Tibial nerve (tissue), 4 donors: ENCODE data around the gene ITPKB. TPM values are rescaled to one million over a fixed set of nuclear protein-coding genes. Genes with fewer than 3 reads are reported as not detected.

Experiments used
- DNase-seq, 2 donors: peaks; one replicate each; pipeline ENCODE4 v3.0.0-alpha.2; 2019; ENCODE audit warnings: low spot score in 2 of 2
- H3K27ac ChIP-seq, 4 donors: fragments of 200-600 bp; sonication (generic) in 3 of 4; one replicate each; pipeline ENCODE4 v1.5.1; 2017 to 2019; ENCODE audit warnings: mild to moderate bottlenecking in 1 of 4
- H3K27me3 ChIP-seq, 2 donors: fragments of 200-600 bp; sonication (generic) in 1 of 2; one replicate each; pipeline versions ENCODE4 v1.5.1 to v1.6.0; 2017 to 2019
- H3K36me3 ChIP-seq, 3 donors: fragments of 200-600 bp; sonication (generic); one replicate each; pipeline ENCODE4 v1.5.1; 2018 to 2019
- H3K4me1 ChIP-seq, 4 donors: fragments of 200-600 bp; sonication (generic) in 3 of 4; one replicate each; pipeline ENCODE4 v1.5.1; 2017 to 2019
- H3K4me3 ChIP-seq, 4 donors: fragments of 200-600 bp; sonication (generic) in 3 of 4; one replicate each; pipeline ENCODE4 v1.5.1; 2017 to 2019; ENCODE audit warnings: mild to moderate bottlenecking in 1 of 4, moderate library complexity in 1 of 4
- H3K9me3 ChIP-seq, 4 donors: fragments of 200-600 bp; sonication (generic) in 3 of 4; one replicate each; pipeline ENCODE4 v1.5.1; 2017 to 2019
- EP300 ChIP-seq, 2 donors: sonication (generic); formaldehyde crosslinking; IDR thresholded peaks; one replicate each; pipeline ENCODE4 v1.6.1; 2017; ENCODE audit warnings: antibody characterized with exemption in 2 of 2, mild to moderate bottlenecking in 1 of 2
- POLR2A ChIP-seq, 2 donors: fragments of 450-650 bp; IDR thresholded peaks; one replicate each; pipeline ENCODE4 v1.6.1; 2017; ENCODE audit warnings: antibody characterized with exemption in 2 of 2, mild to moderate bottlenecking in 2 of 2, moderate library complexity in 2 of 2
- WGBS, 2 donors: methylation state at CpG; one replicate each; pipeline ENCODE4 v1.1.5; 2018; 5-methylcytosine and 5-hydroxymethylcytosine counted together
- total RNA-seq, 4 donors: library from RNA; depleted of rRNA; stranded (reverse); fragments of >200 nt; gene quantifications; one replicate each; pipeline ENCODE4 v1.1.0, GENCODE V29; 2016
- TF ChIP-seq, protein P1 (sequence below), 5 experiments: fragments of 200-600 bp in 3 of 5; fragments of 450-650 bp in 2 of 5; sonication (generic) in 3 of 5; IDR thresholded peaks; one replicate each; pipeline ENCODE4 v1.5.1; 2016 to 2019; ENCODE audit warnings: antibody characterized with exemption in 5 of 5, mild to moderate bottlenecking in 3 of 5, moderate library complexity in 2 of 5

ITPKB gene
- total RNA-seq, 4 donors from 2014 or later, result 49.2 to 82.0 (median 52.7) TPM

DNA sequence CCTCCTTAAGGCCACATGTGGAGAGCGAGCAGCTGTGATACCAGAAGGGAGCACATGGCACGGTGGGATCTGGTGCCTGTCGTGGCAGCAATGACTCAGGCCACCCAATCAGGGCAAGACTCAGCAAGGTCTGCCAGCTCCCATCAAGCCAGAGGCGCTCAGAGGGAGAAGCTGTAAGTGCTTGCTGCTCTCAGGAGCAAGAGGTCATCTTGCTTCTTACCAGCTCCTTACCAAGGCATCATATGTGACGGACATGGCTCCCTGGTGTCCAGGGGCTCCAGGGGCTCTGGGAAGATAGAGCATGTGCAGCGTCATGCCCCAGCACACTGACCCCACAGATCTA is 72.9 kb downstream of the ITPKB start:
- no peaks in the 10 kb centered on the region for H3K27me3 ChIP-seq
- WGBS, 2 donors, result 83 to 96% methylated on average over 5 of the region's 6 CpGs
- no peak overlapping the region for H3K4me3 ChIP-seq
- DNase-seq, result no peak
- peaks cover 4 to 86% (median 55%) of the 10 kb centered on the region in 4 donors for H3K4me1 ChIP-seq
- no peak overlapping the region for H3K27ac ChIP-seq
- TF ChIP-seq POLR2A (IDR thresholded peaks at IDR 0.05) (no peak), EP300 (IDR thresholded peaks at IDR 0.05) (no peak)
- TF ChIP-seq, protein P1, sequence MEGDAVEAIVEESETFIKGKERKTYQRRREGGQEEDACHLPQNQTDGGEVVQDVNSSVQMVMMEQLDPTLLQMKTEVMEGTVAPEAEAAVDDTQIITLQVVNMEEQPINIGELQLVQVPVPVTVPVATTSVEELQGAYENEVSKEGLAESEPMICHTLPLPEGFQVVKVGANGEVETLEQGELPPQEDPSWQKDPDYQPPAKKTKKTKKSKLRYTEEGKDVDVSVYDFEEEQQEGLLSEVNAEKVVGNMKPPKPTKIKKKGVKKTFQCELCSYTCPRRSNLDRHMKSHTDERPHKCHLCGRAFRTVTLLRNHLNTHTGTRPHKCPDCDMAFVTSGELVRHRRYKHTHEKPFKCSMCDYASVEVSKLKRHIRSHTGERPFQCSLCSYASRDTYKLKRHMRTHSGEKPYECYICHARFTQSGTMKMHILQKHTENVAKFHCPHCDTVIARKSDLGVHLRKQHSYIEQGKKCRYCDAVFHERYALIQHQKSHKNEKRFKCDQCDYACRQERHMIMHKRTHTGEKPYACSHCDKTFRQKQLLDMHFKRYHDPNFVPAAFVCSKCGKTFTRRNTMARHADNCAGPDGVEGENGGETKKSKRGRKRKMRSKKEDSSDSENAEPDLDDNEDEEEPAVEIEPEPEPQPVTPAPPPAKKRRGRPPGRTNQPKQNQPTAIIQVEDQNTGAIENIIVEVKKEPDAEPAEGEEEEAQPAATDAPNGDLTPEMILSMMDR (IDR thresholded peaks at IDR 0.05), result no peak
- H3K36me3 ChIP-seq, result no peaks in the 10 kb centered on the region
- H3K9me3 ChIP-seq, result no peaks in the 10 kb centered on the region

DNA sequence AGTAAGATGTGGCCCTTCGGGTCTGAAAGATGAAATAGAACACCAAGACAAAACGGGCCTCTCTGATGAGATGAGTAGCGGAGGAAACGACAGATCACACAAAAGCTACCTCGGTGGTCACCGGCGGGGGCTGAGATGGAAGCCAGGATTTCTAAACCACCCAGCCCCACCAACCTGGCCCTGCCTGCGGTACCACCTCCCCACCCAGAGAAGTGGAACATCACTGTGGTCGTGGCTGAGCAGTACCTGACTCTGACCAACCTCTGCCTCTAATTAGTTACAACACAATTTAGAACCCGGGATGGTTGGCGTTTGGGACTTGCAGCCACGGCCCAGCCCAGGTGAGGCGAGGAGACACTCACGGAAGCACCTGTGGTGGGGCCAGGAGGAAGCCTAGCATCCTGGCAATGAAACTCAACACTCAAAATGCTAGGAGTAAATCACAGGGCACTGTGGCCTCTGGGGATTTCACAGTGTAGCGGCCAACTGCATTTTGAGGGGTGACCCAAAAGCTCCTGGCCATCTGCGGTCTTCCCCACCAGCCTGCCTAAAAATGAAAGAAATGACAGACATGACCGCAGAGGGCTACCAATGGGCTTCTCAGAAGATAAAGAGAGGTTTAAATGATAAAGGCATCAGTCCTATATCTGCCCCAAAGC is 73.4 kb downstream of the ITPKB start:
- H3K9me3 ChIP-seq, result no peaks in the 10 kb centered on the region
- no peak overlapping the region for H3K4me3 ChIP-seq
- peak overlapping the region in 1 of 4 donors; percentile 83 for H3K27ac ChIP-seq
- H3K4me1 ChIP-seq, result peaks cover 4 to 87% (median 60%) of the 10 kb centered on the region in 4 donors
- WGBS, 2 donors, result 95 to 96% methylated on average over 17 of the region's 17 CpGs
- H3K36me3 ChIP-seq, result no peaks in the 10 kb centered on the region
- no peaks in the 10 kb centered on the region for H3K27me3 ChIP-seq
- no peak for DNase-seq
- no peak for TF ChIP-seq POLR2A (IDR thresholded peaks at IDR 0.05)
- TF ChIP-seq EP300 (IDR thresholded peaks at IDR 0.05), result no peak
- TF ChIP-seq, protein P1 (IDR thresholded peaks at IDR 0.05), result no peak

DNA sequence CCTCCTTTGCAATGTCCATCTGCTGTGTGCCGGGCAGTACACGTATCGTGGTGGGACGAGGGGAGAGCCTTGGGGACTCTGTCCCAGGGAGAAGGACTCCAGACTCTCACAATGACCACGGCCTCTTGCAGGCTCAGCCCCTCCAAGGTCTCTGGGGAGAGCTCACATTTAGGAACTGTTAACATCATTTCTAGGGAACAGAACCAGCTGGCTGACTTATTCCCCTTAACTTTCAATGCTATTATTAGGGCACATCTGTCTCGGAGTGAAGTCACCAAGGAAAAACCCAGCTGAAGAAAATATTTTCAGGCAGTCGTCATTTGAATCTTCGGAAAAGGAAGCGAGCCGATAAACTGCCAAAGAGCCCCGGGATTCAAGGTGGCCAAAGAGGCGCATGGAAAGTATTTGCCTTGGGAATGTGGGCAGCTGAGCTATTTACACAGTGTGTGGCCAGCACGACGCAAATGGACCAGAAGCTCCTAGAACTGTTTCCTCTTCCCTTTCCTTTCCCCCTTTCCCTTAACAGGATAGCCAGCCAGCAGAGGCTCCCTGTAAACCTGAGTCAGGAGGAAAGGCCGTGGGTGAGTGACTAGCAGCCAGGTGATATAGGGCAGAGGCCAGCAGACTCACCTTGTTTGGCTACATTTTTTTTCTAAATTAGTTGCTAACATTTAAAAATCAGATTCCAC is 74.5 kb downstream of the ITPKB start:
- Histone ChIP-seq H3K4me3 (no peak overlapping the region), H3K4me1 (peaks cover 4 to 92% (median 71%) of the 10 kb centered on the region in 4 donors), H3K36me3 (no peaks in the 10 kb centered on the region), H3K9me3 (no peaks in the 10 kb centered on the region), H3K27ac (peak overlapping the region in 2 of 4 donors; percentile 75 to 83), H3K27me3 (no peaks in the 10 kb centered on the region)
- TF ChIP-seq EP300 (IDR thresholded peaks at IDR 0.05) (peak; percentile 45 to 82), POLR2A (IDR thresholded peaks at IDR 0.05) (peak in 1 of 2 donors; percentile 13)
- TF ChIP-seq, protein P1 (IDR thresholded peaks at IDR 0.05), result no peak
- WGBS, 2 donors, result 28 to 33% methylated on average over 15 of the region's 15 CpGs
- DNase-seq, result peak; percentile 47 to 71

DNA sequence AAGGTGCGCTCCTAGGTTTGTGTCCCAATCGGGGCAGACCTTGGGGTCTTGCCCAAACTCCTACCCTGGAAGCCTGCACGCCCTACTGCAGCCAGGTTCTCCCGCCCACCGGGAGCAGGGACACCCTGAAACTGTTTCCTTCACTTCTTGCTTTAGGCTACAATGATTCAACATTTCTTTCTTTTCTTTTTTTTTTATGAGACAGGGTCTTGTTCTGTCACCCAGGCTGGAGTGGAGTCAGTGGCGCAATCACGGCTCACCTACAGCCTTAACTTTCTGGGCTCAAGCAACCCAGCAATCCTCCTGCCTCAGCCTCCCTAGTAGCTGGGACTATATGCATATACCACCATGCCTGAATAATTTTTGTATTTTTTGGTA is 75.8 kb downstream of the ITPKB start:
- H3K4me3 ChIP-seq, result no peak overlapping the region
- 73 to 86% methylated on average over 7 of the region's 7 CpGs for WGBS, 2 donors
- no peaks in the 10 kb centered on the region for H3K9me3 ChIP-seq
- H3K36me3 ChIP-seq, result no peaks in the 10 kb centered on the region
- no peak for TF ChIP-seq POLR2A (IDR thresholded peaks at IDR 0.05)
- TF ChIP-seq EP300 (IDR thresholded peaks at IDR 0.05), result no peak
- TF ChIP-seq, protein P1 (IDR thresholded peaks at IDR 0.05), result no peak
- H3K27ac ChIP-seq, result peak overlapping the region in 2 of 4 donors; percentile 75 to 83
- H3K4me1 ChIP-seq, result peaks cover 4 to 99% (median 83%) of the 10 kb centered on the region in 4 donors
- no peak for DNase-seq
- H3K27me3 ChIP-seq, result no peaks in the 10 kb centered on the region

DNA sequence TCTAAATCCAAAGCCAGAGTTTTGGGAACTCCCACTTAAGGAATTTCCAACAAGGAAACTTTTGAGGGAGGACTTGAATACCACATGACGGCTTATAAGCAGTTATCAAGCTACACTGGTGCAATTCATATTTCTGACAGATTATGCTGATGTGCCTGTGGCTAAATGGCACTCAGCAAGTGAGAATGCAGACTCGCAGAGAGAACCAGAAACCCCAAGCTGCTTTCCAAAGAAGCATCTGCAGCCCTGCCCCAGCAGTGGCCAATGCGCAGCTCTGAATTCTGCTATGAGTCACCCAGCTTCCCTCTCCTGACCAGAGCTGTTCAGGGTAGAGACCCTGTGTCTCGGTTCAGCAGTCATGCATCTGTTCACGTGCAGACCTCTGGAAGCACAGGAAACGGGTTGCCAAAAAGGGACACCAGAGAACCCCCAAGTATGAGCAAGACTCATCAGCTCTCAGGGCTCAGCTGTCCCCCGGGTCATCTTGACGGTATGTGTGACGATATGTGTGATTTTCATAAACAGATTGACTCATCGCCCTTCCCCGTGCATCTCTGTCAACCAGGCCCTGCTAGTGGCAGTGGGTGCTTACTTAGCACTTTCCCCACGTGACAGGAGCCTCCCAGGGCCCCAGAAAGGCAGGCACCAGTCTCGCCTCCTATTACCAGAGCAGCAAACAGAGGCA is 76.3 kb downstream of the ITPKB start:
- H3K9me3 ChIP-seq, result no peaks in the 10 kb centered on the region
- H3K4me3 ChIP-seq, result no peak overlapping the region
- peaks cover 4 to 99% (median 85%) of the 10 kb centered on the region in 4 donors for H3K4me1 ChIP-seq
- 14 to 25% methylated on average over 10 to 13 of the region's 13 CpGs for WGBS, 2 donors
- no peaks in the 10 kb centered on the region for H3K36me3 ChIP-seq
- H3K27ac ChIP-seq, result peak overlapping the region in 2 of 4 donors; percentile 75 to 83
- no peaks in the 10 kb centered on the region for H3K27me3 ChIP-seq
- DNase-seq, result peak; percentile 71 to 87
- TF ChIP-seq EP300 (IDR thresholded peaks at IDR 0.05), result peak; percentile 83 to 94
- TF ChIP-seq, protein P1 (IDR thresholded peaks at IDR 0.05), result peak in 2 of 5 experiments; percentile 8 to 20
- peak; percentile 42 to 51 for TF ChIP-seq POLR2A (IDR thresholded peaks at IDR 0.05)
